GM19043 (cell line): ENCODE results near the gene FAM170B.

Experiments used
- ATAC-seq: cut with Tn5 transposase; IDR thresholded peaks from one replicate; pipeline ENCODE4 v1.9.1; 2021; ENCODE audit warnings: low read depth; ENCODE audit not compliant: unreplicated experiment

The FAM170B gene

GRCh38 chr10:49082766-49083165, 51.1 kb downstream of the FAM170B start:
- no peak for ATAC-seq

- ATAC-seq = no peak
Measured at GRCh38 chr10:49081547-49082275, 52.1 kb downstream of the FAM170B start.
